HG02759 (cell line): ENCODE data around the gene DNAJC7.
"Not testable (repeated sequence)": the region's sequence is repeated elsewhere in the genome, so short reads cannot be mapped to it uniquely, and the experiment has no call there.

Experiments
- ATAC-seq: cut with Tn5 transposase; IDR thresholded peaks from one replicate; pipeline ENCODE4 v1.9.1; 2021; ENCODE audit warnings: mild to moderate bottlenecking, moderate library complexity; ENCODE audit not compliant: unreplicated experiment

The DNAJC7 gene

DNA sequence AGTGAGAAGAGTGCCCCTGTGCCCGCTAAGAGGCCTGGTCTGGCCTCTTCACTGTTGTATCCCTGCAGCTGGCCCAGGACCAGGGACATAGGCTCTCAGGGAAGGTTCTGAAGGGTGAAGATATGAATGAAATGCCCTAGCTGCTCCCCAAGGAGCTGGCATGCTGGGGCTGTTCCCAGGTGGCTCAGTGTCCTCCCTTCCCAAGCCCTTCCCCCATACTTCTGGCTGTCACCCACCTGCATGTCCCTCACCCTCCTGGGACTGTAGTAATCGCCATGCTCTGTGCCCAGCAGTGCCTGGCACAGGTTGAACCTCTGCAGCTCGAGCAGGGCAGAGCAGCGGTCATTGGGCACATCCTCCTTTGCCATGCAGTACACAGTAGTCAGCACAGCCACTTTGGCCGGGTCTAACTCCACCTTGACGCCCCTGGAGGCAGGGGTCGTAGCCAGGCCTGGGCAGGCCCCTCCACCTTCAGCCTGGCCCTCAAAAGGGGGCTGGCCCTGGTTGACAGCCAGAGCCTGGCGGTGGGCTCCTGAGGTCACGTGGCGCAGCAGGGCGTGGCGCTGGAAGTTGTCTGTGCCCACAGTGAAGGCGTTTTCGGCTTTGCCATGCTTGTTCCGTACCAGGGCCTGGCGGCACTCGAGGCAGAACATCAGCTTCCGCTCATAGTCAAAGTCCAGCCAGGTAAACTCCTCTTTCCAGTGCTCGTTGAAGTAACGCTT, 25.5 kb upstream of the DNAJC7 start:
- no peak for ATAC-seq

DNA sequence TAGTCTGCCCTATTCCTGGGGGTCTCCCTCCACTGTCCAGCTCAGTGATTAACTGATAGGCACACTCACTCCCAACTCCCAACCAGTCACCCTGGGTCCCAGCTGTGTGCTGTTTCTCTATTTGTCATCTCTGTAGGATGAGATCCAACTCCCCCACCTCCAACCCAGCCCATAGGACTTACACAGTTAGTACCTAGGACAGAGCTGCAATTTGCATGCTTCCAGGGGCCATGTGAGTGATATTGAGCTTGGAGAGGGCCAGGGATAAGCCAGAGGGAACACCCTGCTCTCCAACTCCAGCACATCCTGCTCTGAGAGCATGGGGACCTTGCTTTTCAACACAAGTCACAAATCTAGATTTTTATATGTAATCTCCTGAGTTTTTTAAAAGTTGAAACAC, 24.4 kb upstream of the DNAJC7 start:
- ATAC-seq: no peak

DNA sequence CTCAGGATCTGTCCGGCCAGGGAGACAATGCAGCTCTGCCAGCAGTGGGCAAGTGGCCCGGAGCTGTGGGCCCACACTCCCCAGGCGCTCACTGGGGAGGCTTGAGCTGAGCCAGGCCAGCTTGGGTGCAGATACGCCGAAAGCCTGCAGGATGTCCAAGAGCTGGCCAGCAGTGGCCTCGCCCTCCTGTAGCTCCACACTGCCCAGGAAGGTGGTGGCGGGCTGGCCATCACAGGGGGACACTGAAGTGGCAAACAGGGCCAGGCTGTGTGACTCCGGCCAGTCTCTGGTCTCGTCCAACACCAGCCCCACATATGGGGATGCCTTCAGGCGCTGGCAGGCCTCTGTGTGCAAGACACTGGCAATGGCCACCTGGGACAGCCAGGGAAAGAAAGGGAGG, 23.6 kb upstream of the DNAJC7 start:
- ATAC-seq: no peak

DNA sequence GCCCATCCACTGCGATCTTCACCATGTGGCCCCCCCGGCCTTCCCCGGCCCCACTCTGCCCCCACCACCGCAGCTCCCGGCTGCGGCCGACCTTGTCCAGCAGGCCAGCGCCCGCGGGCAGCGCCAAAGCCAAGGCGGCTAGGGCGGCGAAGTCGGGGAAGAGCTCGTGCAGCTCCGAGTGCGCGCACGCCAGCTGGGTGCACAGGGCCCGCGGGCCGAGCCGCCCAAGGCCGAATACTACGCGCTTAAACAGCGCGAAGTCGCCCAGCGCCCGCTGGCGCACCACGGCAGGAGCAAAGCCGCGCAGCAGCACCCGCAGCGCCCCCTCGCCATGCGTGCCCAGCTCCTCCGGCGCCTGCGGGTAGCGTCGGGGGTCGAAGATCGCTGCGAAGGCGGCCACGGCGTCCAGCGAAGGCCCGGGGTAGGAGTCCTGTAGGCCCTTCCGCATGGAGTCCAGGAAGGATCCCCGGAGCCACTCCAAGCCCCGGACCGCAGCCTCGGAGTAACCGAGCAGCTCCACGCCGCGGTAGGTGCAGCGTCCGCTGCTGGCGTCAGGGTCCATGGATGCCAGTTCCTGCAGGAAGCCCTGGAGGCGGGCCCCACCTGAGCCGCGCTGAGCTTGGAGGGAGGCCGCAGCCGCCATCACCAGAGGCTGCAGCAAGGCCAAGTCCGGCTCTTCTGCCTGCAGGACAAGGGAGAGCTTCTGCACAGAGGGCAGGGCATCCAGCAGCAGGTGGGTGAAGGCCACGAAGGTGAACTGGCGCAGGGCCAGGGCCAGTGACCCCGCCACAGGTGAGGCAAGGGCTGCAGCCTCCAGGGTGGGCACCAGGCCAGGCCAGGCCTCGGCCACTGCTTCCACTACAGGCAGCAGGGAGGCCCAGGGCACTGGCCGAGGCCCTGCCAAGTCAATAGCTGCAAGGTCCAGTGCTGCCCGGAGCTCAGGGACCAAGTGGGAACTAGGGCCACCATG, 22.8 kb upstream of the DNAJC7 start:
- no peak for ATAC-seq

DNA sequence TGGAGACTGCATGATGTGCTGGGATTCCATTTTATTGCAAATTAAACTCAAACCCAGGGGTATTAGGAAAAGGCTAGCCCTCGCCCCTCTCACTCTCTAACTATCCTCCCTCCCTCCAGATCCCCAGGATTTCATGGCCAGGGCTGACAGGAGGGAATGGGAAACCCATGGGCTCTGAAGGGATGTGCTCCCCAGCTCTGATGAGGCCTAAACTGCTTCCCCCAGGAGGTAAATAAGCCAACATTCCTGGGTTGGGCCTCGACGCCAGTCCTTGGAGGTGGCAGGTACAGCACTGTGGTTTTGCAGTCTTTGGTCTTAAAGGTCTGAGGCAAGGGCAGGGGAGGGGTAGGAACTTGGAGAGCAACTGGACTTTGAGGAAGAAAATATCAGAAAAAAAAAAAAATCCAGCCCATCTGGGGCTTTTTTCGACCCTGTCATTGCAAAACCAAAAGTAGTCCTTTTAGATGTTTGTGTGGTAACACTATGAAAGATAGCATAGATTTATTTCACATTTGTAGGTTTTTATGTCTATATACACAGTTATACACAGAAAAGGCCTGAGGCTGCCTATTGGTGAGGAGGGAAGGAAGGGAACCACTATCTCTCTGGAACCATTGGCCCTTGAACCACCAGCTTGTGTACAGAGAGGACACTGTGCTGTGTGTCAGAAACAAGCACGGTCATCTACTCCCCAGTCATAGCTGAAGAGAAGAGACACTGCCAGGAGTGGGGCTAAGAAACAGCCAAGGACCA, 21.2 kb upstream of the DNAJC7 start:
- no peak for ATAC-seq

DNA sequence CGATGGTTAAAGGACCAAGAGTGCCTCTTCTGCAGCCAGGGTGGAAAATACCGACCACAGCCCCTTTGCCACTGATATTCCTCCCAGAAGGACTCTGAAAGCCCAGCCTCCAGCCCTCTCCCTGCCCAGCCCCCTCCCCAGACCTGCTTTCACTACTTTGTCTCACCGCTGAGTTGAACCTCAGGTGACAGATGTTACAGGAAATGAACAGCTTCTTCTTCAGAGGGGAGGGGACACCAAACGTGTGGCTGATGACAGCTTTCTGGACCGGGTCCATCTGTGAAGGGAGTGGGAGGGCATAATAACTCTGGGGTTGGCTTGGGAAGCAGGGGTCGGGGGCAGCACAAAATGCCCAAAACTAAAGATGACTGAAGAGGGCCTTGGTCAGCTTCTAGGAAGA, 16.8 kb upstream of the DNAJC7 start:
- no peak for ATAC-seq

DNA sequence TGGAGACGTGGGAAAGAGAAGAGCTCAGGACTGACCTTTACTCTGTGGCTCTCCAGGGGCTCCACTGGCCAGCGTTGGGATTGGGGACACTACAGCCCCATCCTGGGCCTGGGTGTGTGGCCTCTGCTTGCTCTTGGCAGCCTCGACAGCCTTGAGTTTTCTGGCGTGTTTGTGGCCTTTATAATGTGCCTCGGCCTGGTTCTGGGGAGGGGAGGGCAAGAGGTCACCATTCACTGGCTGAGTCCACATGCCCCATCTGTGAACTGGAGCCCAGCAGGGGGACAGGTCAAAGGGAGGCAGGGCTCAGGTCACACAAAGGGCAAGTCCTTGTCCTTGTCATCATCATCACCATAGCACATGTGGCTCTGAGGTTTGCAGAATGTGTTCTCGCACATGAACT, 14.3 kb upstream of the DNAJC7 start:
- ATAC-seq: no peak

DNA sequence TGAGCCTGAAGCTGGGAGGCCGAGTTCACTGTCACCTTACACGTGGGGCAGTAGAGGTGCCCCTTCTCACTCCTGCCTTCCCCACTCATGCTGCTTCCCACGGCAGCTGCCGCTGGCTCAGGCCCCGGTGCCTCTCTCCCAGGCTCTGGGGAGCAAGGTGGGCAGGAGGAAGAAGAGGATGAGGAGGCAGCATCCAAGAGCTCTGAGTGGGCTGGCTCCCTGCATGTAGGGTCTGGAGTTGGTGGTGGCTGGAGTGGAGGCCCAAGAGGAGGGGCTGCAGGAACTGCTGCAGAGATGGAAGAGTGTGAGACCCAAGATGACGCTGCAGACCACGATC, 11.5 kb upstream of the DNAJC7 start:
- ATAC-seq: no peak

DNA sequence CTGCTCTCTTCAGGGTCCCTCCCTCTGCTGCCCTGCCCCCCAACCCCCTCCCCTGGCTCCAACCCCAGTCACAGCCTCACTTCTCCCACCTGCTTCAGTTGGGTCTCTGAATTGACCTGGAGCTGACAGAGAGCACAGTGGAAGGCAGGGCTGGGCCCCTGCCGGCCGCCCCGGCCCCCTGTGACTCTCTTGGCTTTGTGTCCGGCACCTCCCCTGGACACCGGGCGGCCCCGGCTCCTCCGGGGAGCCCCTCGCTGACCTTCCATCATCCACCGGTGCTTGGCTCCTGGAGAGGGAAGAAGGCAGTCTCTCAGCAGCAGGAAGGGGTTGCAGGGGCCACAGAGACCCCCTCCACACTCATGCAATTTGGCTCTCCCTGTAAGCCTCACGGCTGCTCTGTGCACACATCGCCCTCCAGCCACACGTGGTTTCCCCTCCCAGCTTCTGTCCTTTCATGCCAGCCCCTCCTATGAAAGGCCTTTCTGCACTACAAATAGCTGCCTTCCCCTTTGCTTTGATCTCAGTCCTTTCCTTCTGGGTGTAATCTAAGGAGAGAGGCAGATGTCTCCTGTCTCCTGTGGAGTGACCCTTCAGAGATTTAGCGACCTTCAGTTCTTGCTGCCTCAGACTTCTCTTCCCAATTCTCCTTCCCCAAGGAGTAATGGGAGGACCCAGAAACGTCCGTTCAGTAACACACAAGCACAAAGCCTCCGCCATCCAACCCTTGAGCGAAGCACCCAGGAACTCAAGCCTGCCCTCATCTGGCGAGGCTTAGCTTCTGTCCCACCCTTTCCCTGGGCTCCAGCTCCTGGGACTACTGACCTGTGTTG, 10.9 kb upstream of the DNAJC7 start:
- no peak for ATAC-seq

DNA sequence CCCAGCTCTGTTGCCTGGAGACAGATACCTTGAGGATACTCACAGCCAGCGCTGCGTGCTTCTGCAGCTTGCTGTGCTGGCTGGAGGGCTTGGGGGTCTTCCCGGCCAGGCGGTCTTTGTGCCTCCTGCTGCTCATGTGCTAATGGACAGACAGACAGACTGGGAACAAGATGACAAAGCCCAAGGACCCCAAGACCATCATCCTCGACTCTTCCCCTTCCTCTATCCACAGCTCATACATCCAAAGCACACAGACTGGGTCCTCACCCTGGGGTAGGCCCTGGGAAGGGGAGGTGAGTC, 10.3 kb upstream of the DNAJC7 start:
- no peak for ATAC-seq

DNA sequence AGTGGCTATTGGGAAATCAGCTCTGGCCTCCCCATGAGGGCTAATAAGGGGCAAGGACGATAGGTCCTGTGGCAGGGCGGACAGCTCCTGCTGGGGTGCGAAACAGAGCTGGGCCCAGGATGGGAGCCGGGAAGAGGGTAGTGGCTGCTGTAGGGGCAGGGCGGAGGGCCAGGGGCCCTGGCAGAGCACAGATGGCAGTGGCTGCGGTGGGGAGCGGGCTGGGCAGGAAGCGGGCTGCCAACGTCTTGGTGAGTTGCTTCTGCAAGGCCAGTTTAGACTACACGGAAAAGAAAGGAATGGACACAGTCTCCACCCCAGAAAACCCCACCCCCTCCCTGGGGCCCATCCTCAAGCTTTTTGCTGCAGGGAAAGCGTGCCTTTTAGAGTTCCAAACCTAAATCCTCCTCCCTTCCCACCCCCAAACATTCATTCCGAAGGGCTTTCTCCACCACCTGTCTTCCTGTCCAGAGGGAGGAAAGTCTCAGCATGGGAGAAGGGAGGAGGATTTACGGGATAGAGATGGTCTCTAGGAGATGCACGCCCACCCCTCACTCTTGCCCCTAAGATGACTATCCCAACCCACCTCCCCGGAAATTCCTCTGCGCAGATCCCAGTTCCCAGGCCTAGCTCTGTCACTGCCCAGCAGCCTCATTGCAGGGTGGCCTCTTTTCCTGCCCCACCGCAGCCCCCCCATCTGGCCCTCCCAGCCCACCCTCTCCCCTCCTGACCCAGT, 9.8 kb upstream of the DNAJC7 start:
- ATAC-seq: no peak

DNA sequence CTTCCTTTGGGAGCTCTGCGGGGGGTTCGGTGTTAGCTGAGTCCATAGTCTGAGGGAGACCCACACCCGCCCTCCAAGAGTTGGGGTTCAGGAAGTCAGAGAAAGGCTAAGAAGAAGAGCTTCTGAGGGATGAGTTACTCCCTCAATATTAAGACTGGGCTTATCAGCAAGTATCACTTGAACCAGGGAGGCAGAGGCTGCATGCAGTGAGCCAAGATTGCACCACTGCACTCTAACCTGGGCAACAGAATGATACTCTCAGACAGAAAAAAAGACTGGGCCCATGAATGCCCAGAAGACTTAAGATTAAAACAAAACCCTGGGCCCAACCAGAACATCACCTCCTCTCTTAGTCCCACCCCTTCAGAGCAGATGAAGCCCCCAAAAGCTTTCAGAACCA, 8.7 kb upstream of the DNAJC7 start:
- no peak for ATAC-seq

DNA sequence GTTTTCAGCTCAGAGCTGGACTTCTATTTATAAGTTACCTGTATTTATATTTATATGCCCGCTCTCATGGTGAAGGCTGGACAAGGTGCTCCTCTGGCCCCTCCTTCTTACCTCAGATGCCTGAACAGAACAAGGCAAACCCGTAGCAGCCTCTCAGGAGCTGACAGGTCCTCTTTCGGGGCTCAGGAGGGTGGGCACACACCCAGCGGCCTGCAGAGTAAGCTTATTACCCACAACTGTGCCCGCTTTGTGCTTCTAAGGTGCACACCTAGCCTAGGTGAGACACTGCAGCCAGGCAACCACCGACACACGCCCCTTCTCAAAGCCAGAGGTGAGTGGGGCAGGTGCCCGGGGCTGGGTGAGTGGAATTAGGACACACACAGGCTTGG, 7.9 kb upstream of the DNAJC7 start:
- ATAC-seq: no peak

DNA sequence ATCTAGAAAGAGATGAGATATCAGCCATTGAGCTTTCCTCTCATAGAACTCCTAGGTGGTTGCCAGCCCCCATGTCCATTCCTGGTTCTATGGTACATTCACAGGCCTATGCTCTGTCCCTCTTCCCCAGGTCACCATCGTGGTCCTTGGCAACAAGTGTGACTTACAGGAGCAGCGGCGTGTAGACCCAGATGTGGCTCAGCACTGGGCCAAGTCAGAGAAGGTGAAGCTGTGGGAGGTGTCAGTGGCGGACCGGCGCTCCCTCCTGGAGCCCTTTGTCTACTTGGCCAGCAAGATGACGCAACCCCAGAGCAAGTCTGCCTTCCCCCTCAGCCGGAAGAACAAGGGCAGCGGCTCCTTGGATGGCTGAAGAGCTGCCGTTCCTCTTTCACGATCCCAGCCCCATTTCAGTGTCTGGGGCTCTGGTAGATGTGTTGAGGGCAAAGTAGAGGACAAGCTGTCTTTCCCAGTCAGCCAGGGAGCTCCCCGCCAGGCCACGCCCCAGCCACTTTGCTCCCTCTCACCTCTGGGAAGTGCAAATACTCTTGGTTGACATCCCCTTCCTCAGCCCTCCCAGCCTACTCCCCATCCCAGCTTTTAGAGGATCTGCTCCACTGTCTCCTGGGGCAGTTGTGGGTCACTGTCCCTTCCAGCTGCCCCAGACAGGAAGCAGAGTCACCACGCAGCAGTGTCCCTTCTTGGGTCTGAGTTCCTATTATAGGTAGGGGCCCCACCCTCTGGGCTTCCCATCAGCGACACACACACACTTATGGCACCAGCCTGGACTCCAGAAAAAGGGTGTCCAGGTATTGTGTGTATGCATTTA, 6.5 kb upstream of the DNAJC7 start:
- ATAC-seq: no peak

DNA sequence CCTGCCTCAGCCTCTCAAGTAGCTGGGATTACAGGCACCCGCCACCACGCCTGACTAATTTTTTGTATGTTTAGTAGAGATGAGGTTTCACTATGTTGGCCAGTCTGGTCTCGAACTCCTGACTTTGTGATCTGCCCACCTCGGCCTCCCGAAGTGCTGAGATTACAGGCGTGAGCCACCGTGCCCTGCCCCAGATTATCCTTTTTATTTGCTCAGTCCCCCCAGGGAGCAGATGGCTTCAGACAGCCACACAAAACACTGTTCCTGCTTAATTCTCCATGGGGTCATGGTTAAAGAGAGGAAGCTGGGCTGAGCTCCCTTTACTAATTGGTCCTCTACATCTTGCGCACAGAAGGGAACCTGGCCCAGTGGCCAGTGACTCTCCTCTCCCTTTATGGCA, 3.6 kb upstream of the DNAJC7 start:
- ATAC-seq: not testable (repeated sequence)

DNA sequence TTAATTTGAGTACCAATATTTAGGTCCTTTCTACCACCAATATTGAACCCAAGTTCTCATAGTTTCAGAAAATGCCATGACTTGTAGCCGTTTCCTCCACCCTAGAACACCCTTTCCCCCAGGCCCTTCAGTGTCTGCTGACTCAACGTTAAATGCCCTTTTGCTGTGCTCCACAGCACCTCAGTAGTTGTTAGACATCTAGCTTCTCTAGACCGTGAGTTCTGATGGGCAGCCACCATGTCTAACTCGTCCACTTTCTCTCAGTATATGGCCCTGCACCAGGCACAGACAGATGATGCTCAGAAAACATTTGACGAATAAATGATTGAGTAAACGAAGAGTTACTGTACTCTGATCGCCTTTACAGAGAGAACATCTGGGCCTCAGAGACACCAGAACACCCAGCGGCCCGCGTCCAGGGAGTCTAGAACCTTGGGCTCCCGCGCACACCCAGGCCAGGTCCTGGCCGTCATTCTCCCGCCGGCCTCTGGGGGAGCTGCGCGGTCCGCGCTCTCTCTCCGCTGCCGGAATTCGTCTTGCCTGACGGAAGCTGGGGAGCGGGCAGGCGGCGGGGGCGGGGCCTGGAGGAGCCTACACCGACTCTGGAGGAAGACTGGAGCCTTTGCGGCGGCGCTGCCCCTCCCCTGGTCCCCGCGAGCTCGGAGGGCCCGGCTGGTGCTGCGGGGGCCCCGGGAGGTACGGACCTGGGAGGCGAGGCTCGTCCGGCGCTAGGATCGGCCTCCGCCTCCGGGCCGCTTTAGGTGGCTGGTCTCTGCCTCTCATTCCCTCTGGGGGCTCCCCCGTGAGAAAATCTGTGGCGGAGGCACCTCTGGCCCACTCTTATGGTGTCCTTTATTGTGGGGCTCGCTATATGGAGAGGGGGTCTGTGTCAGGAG, 2.5 kb upstream of the DNAJC7 start, which contains the start of gene NKIRAS2:
Gene NKIRAS2, plus strand, starts transcription at position 582 of the 896 bp plus-strand sequence. CDS start 1,488 bp downstream, outside the sequence.
- ATAC-seq: peak; percentile 67

DNA sequence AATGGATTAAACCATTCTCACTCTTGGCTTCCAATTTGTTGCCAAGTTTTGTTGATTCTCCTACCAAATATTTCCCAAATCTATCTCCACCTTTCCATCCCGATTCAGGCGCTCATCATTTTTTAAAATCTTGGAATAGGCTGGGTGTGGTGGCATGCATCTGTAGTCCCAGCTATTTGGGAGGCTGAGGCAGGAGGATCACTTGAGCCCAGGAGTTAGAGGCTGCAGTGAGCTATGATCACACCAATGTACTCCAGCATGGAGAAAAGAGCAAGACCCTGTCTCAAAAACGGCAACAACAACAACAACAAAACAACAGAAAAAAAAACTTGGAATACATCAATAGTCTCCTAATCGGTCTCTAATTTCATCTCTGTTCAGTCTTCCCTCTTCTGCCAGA, 1.7 kb upstream of the DNAJC7 start:
- no peak for ATAC-seq

DNA sequence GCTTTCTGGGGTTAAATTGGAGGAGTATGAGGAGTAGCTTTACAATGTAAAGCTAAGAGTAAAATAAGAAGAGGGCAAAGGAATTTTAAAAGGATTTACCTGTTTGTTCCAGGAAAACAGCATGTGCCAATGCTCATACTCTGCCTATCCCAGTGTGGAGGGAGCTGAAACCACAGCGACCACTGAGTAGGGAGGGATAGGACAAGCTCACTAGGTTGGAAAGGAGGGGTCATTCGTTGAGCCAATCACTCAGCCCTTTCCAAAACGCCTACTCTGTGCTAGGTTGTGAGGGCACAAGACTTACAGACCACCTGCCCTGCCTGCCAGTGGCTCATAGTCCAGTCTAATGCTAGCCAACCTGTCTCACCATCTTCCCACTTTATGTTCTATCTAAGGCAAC, 1.1 kb upstream of the DNAJC7 start:
- ATAC-seq: no peak
